Osteoblast (primary cell): ENCODE measurements around the gene SPRY1. TPM values are rescaled to one million over a fixed set of nuclear protein-coding genes. Genes with fewer than 3 reads are reported as not detected.

ENCODE experiments used
- DNase-seq: peaks from one replicate; pipeline ENCODE4 v3.0.0; 2011; ENCODE audit warnings: low spot score, mixed read lengths; ENCODE audit not compliant: insufficient read length; ENCODE audit errors: missing footprints
- H2AFZ ChIP-seq: 2 replicates; pipeline ENCODE4 v1.6.0; 2011; ENCODE audit warnings: mild to moderate bottlenecking, low read length
- H3K27ac ChIP-seq: 2 replicates; pipeline ENCODE4 v1.5.1; 2011; ENCODE audit warnings: mild to moderate bottlenecking, low read depth, low read length, moderate library complexity
- H3K27me3 ChIP-seq: 2 replicates; pipeline ENCODE4 v1.6.0; 2012; ENCODE audit warnings: mild to moderate bottlenecking, control low read depth, inconsistent platforms, low read length, moderate library complexity; ENCODE audit not compliant: insufficient read depth
- H3K36me3 ChIP-seq: 2 replicates; pipeline ENCODE4 v1.5.1; 2011; ENCODE audit warnings: mild to moderate bottlenecking, low read length, control low read depth, moderate library complexity; ENCODE audit not compliant: insufficient read depth
- H3K4me1 ChIP-seq: 2 replicates; pipeline ENCODE4 v1.5.1; 2011; ENCODE audit warnings: mild to moderate bottlenecking, low read length, control low read depth, moderate library complexity; ENCODE audit not compliant: insufficient read depth
- H3K4me2 ChIP-seq: 2 replicates; pipeline ENCODE4 v1.6.0; 2011; ENCODE audit warnings: mild to moderate bottlenecking, low read length; ENCODE audit not compliant: insufficient read depth
- H3K4me3 ChIP-seq: fragments of 200-600 bp; sonication (generic); 3 replicates; pipeline ENCODE4 v1.5.1; 2012; ENCODE audit warnings: mild to moderate bottlenecking, low read length, inconsistent platforms; ENCODE audit not compliant: insufficient read depth
- H3K79me2 ChIP-seq: 2 replicates; pipeline ENCODE4 v1.6.0; 2012; ENCODE audit warnings: mild to moderate bottlenecking, low read length, control low read depth, inconsistent platforms; ENCODE audit not compliant: insufficient read depth
- H3K9me3 ChIP-seq: 2 replicates; pipeline ENCODE4 v1.5.1; 2011; ENCODE audit warnings: low read depth, low read length, control low read depth
- H4K20me1 ChIP-seq: 2 replicates; pipeline ENCODE4 v1.6.0; 2012; ENCODE audit warnings: mild to moderate bottlenecking, low read length, control low read depth; ENCODE audit not compliant: insufficient read depth
- total RNA-seq: library from RNA; depleted of rRNA; stranded (reverse); fragments of >200 nt; gene quantifications from 2 replicates; pipeline ENCODE4 v1.2.3, GENCODE V29; 2012
- TF ChIP-seq, protein P1 (sequence below): IDR thresholded peaks from 2 replicates; pipeline ENCODE4 v1.5.1; 2011; ENCODE audit warnings: mild to moderate bottlenecking, low read depth, low read length, moderate library complexity; ENCODE audit errors: extremely low read depth

Gene SPRY1
- total RNA-seq, 1 donor = 5.1 TPM

DNA sequence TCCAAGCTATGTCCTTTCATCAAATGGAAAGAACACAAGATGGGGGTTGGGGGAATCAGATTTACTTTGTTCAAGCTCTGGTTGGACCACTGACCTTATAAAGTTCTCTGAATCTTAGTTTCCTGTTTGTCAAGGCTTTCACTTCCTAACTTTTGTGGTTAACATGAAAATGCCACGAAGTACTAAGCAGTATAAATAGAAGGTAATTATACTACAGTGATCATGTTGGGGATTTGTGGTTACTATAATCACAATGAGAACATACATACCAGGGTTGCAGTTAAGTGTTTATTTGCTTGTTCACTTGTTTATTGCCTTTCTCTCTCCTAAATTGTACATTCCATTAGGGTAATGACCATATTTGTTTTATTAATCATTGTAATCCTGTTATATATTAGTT is 53.2 kb downstream of the SPRY1 start:
- no peaks in the 10 kb centered on the region for H3K36me3 ChIP-seq
- H2AFZ ChIP-seq = no peak overlapping the region
- H3K4me2 ChIP-seq = no peak overlapping the region
- TF ChIP-seq, protein P1, sequence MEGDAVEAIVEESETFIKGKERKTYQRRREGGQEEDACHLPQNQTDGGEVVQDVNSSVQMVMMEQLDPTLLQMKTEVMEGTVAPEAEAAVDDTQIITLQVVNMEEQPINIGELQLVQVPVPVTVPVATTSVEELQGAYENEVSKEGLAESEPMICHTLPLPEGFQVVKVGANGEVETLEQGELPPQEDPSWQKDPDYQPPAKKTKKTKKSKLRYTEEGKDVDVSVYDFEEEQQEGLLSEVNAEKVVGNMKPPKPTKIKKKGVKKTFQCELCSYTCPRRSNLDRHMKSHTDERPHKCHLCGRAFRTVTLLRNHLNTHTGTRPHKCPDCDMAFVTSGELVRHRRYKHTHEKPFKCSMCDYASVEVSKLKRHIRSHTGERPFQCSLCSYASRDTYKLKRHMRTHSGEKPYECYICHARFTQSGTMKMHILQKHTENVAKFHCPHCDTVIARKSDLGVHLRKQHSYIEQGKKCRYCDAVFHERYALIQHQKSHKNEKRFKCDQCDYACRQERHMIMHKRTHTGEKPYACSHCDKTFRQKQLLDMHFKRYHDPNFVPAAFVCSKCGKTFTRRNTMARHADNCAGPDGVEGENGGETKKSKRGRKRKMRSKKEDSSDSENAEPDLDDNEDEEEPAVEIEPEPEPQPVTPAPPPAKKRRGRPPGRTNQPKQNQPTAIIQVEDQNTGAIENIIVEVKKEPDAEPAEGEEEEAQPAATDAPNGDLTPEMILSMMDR = no peak
- no peaks in the 10 kb centered on the region for H3K79me2 ChIP-seq
- H3K27ac ChIP-seq = no peak overlapping the region
- peaks cover 5% of the 10 kb centered on the region for H3K4me1 ChIP-seq
- no peak overlapping the region for H3K4me3 ChIP-seq
- no peaks in the 10 kb centered on the region for H4K20me1 ChIP-seq
- H3K27me3 ChIP-seq = no peaks in the 10 kb centered on the region
- no peak for DNase-seq
- H3K9me3 ChIP-seq = no peaks in the 10 kb centered on the region

DNA sequence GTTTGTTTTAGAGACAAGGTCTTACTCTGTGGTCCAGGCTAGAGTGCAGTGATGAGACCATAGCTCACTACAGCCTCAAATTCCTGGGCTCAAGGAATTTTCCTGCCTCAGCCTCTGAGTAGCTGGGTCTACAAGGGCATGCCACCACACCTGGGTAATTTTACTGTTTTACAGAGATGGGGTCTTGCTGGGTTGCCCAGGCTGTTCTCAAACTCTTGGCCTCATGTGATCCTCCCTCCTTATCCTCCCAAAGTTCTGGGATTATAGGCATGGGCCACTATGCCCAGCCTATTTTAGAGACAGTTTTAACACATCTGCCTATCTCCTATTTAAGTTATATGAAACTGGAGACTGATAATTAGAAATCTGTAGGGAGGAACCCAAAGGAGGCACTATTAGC is 53.8 kb downstream of the SPRY1 start:
- Histone ChIP-seq H4K20me1 (no peaks in the 10 kb centered on the region), H3K4me3 (no peak overlapping the region), H3K4me1 (peaks cover 5% of the 10 kb centered on the region), H3K4me2 (no peak overlapping the region), H2AFZ (no peak overlapping the region), H3K36me3 (no peaks in the 10 kb centered on the region), H3K9me3 (no peaks in the 10 kb centered on the region), H3K27ac (no peak overlapping the region), H3K79me2 (no peaks in the 10 kb centered on the region), H3K27me3 (no peaks in the 10 kb centered on the region)
- TF ChIP-seq, protein P1 = no peak
- DNase-seq = no peak

DNA sequence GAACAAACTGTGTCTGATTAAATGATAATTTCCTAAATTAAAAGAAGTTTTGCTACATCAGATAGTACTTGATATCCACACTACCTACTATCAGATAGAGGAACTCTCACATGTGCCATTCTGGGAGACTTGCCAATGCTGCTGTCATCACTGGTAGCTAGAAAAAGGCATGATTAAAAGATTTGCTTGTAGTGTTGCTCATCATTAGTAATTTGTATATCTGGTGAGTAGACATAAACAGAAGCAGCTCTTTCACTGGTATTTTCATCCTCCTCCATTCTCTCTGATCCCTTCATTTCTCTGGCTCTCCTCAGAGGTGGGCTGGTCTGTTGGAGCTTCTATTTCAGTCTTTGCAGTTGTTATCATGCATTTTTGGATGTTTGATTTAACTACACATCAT is 56.0 kb downstream of the SPRY1 start:
- no peak overlapping the region for H2AFZ ChIP-seq

DNA sequence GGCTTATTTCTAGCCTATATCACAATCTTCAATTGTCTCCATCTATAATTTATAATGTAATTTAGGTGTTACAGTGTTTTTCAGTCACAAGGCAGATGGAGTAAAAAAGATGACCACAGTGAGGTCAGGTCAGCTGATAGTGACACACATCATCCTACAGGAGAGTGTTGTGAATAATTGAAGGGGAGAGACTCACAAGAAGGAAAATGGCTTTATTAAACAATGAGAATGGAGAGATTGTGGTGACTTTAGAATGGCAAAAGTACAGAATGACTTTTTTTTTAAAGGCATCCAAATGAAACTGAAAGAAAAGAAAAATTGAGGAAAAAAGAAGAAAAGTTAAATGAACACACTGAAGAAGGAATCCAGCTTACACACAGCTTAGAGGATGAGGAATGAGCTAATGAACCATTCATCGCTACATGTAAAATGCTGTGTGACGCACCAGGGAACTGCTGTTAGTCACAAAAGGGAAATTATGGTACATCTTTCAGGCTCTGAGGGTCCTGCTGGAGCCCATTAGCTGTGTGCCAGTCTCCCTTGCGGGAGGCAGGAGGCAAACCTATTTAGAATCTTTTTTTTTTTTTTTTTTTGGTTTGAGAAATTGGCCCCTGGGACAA is 56.6 kb downstream of the SPRY1 start:
- Histone ChIP-seq H2AFZ (no peak overlapping the region), H3K4me2 (no peak overlapping the region), H4K20me1 (no peaks in the 10 kb centered on the region), H3K9me3 (no peaks in the 10 kb centered on the region), H3K27me3 (no peaks in the 10 kb centered on the region), H3K27ac (no peak overlapping the region), H3K79me2 (no peaks in the 10 kb centered on the region), H3K4me3 (no peak overlapping the region), H3K36me3 (no peaks in the 10 kb centered on the region), H3K4me1 (peaks cover 5% of the 10 kb centered on the region)
- DNase-seq = no peak
- TF ChIP-seq, protein P1 = no peak

More for the DNA sequence above, 56.0 kb downstream of the SPRY1 start:
- H3K36me3 ChIP-seq = no peaks in the 10 kb centered on the region
- no peak overlapping the region for H3K27ac ChIP-seq
- H3K79me2 ChIP-seq = no peaks in the 10 kb centered on the region
- no peaks in the 10 kb centered on the region for H3K27me3 ChIP-seq
- TF ChIP-seq, protein P1 = no peak
- H3K9me3 ChIP-seq = no peaks in the 10 kb centered on the region
- no peaks in the 10 kb centered on the region for H4K20me1 ChIP-seq
- peak; percentile 81 for DNase-seq
- no peak overlapping the region for H3K4me2 ChIP-seq
- peaks cover 5% of the 10 kb centered on the region for H3K4me1 ChIP-seq
- no peak overlapping the region for H3K4me3 ChIP-seq
